ENCODE measurements around the gene PRKACA.
A peak's percentile ranks its signal among the peaks of the same experiment; 100 is the strongest.

Gene PRKACA

DNA sequence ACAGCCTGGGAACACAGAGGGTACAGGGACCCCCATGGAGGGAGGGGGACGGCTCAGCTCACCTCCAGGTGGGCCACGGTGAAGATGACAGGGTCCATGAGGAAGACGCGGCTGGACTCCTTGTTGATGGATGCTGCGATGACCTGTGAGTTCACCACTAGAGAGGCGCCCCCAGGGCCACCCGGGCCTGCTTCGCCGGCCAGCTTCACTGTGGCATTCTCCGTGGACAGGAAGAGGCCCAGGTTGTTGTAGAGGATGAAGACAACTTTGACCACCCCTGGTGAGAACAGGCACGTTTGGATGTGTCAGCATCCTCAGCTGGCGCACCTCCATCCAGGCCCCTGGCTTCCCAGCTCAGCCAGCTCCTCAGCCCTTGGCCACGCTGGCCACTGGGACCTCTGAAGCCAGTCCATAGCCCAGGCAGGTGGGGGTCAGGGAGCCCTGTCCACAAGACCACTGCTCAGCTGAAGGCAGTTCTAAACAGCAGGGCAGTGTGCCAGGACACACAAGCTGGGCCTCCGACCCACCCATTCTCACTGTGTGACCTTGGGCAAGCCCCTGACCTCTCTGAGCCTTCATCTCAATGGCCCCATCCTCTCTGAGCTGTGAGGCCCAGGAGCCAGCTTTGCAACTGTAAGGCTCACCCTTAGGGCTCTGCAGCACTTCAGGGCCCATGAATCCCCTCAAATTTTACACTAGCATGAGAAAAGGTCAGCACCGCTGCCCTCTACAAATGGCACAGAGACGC, 40.9 kb upstream of the PRKACA start:
- Histone ChIP-seq H3K4me1 (ENCODE audit: control insufficient read depth, insufficient read depth, low read length) (no peaks in the 10 kb centered on the region), H3K36me3 (ENCODE audit: control insufficient read depth in 2 of 2, insufficient read depth in 1 of 2, low read length in 2 of 2) (peaks cover 0 to 82% of the 10 kb centered on the region in 2 experiments; a peak in 2 of 3 replicates), H3K9me3 (ENCODE audit: control insufficient read depth, insufficient read depth, low read depth, low read length) (no peaks in the 10 kb centered on the region), H3K4me3 (ENCODE audit: low read depth, low read length) (no peak overlapping the region), H3K27ac (ENCODE audit: extremely low read depth, low read depth, low read length) (no peak overlapping the region)
- POLR2A ChIA-PET = interaction anchor here (0.6 to 2.7 kb wide), 2 partner anchors 22 to 44 kb away, joined by 3 to 9 read pairs; partner anchors contain the start of gene ASF1B
- CTCF ChIA-PET = interaction anchor here (0.8 to 1.4 kb wide), 2 partner anchors 11 to 322 kb away, joined by 4 to 5 read pairs; no protein-coding TSS in a partner anchor
- TF ChIP-seq ZNF112 (tag by site-specific recombination; IDR thresholded peaks at IDR 0.05) (no peak), ZNF610 (tag by site-specific recombination; IDR thresholded peaks at IDR 0.05; ENCODE audit: borderline replicate concordance) (no peak), ZNF768 (tag by site-specific recombination; IDR thresholded peaks at IDR 0.05) (peak; percentile 73), ZNF221 (tag by site-specific recombination; IDR thresholded peaks at IDR 0.05; ENCODE audit: borderline replicate concordance) (no peak), ZNF585B (tag by site-specific recombination; IDR thresholded peaks at IDR 0.05) (no peak), ZNF19 (tag by site-specific recombination; IDR thresholded peaks at IDR 0.05; ENCODE audit: low read depth) (no peak)

DNA sequence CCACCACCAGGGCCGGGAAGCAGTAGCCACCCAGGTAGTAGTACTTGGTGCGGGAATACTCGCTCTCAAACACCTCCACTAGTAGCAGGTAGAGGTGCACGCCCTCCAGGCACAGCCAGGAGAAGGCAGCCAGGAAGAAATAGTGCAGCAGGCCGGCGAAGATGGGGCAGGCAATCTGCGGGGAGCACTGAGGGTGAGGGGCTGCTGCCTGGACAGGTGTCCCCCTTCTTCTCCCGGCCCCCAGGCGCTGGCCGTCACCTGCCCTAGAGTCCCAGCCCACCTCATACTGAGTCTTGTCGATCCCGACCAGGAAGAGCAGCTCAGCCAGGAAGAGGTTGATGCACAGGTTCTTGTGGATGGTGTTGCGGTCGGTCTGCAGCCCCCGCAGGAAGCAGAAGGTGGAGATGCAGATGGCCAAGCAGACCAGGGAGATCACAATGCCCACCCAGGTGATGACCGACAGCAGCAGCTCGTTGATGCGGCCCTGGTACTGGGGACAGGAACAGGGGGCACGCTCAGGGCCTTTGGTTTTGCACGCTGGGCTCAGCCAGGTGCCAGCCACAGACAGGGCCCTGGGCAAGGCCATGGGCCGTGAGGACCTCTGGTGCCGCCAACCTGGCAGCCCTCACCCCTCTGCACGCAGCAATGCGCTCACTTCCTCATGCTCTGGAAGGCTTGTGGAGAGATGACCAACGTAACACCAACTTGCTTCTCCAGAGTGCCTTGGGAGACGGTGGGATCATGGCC, 39.6 kb upstream of the PRKACA start:
- no peaks in the 10 kb centered on the region for H3K9me3 ChIP-seq (ENCODE audit: control insufficient read depth, insufficient read depth, low read depth, low read length)
- no peak overlapping the region for H3K4me3 ChIP-seq (ENCODE audit: low read depth, low read length)
- ChIA-PET POLR2A (interaction anchor here (1.2 kb wide), 1 partner anchor 20 kb away, joined by 4 read pairs; the partner anchor contains the start of gene ASF1B), CTCF (no interaction called here)
- H3K36me3 ChIP-seq (ENCODE audit: control insufficient read depth in 2 of 2, insufficient read depth in 1 of 2, low read length in 2 of 2) = peaks cover 0 to 80% of the 10 kb centered on the region in 2 experiments; a peak in 2 of 3 replicates
- no peaks in the 10 kb centered on the region for H3K4me1 ChIP-seq (ENCODE audit: control insufficient read depth, insufficient read depth, low read length)
- no peak overlapping the region for H3K27ac ChIP-seq (ENCODE audit: extremely low read depth, low read depth, low read length)
- TF ChIP-seq ZNF324 (tag by site-specific recombination; IDR thresholded peaks at IDR 0.05) (no peak), ZFP37 (tag by site-specific recombination; IDR thresholded peaks at IDR 0.05) (no peak)
- TF ChIP-seq, protein P1, sequence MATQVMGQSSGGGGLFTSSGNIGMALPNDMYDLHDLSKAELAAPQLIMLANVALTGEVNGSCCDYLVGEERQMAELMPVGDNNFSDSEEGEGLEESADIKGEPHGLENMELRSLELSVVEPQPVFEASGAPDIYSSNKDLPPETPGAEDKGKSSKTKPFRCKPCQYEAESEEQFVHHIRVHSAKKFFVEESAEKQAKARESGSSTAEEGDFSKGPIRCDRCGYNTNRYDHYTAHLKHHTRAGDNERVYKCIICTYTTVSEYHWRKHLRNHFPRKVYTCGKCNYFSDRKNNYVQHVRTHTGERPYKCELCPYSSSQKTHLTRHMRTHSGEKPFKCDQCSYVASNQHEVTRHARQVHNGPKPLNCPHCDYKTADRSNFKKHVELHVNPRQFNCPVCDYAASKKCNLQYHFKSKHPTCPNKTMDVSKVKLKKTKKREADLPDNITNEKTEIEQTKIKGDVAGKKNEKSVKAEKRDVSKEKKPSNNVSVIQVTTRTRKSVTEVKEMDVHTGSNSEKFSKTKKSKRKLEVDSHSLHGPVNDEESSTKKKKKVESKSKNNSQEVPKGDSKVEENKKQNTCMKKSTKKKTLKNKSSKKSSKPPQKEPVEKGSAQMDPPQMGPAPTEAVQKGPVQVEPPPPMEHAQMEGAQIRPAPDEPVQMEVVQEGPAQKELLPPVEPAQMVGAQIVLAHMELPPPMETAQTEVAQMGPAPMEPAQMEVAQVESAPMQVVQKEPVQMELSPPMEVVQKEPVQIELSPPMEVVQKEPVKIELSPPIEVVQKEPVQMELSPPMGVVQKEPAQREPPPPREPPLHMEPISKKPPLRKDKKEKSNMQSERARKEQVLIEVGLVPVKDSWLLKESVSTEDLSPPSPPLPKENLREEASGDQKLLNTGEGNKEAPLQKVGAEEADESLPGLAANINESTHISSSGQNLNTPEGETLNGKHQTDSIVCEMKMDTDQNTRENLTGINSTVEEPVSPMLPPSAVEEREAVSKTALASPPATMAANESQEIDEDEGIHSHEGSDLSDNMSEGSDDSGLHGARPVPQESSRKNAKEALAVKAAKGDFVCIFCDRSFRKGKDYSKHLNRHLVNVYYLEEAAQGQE (tag by site-specific recombination; IDR thresholded peaks at IDR 0.05) = no peak

DNA sequence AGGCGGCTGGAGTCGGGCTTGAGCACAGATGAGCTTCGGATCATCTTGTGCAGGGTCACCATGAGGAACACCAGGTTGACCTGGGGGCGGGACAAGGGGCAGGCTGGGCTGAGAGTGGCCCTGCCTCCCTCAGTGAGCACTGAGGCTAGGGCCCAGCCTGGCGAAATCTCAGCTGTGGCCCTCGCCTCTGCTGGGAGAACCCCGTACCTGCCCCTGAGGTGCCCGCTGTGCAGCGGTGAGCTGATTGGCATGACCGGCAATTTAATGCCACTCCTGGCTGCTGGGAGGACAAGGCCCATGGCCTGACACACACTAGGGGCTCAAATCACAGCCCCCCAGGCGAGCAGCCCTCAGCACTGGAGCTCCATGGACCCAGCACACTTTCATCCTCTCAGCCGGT, 38.6 kb upstream of the PRKACA start:
- Histone ChIP-seq H3K9me3 (ENCODE audit: control insufficient read depth, insufficient read depth, low read depth, low read length) (no peaks in the 10 kb centered on the region), H3K36me3 (ENCODE audit: control insufficient read depth in 2 of 2, insufficient read depth in 1 of 2, low read length in 2 of 2) (peaks cover 0 to 81% of the 10 kb centered on the region in 2 experiments; a peak in 2 of 3 replicates), H3K4me3 (ENCODE audit: low read depth, low read length) (no peak overlapping the region), H3K27ac (ENCODE audit: extremely low read depth, low read depth, low read length) (no peak overlapping the region), H3K4me1 (ENCODE audit: control insufficient read depth, insufficient read depth, low read length) (no peaks in the 10 kb centered on the region)
- CTCF ChIA-PET = no interaction called here
- POLR2A ChIA-PET = no interaction called here
- no peak for TF ChIP-seq ZXDB (tag by site-specific recombination; IDR thresholded peaks at IDR 0.05)
- TF ChIP-seq ZNF169 (tag by site-specific recombination; IDR thresholded peaks at IDR 0.05) = no peak
- no peak for TF ChIP-seq HOXC10 (CRISPR knock-in tag; IDR thresholded peaks at IDR 0.05)
- TF ChIP-seq TRIM28 (IDR thresholded peaks at IDR 0.05; ENCODE audit: borderline replicate concordance, low read length) = no peak
- TF ChIP-seq, protein P2, sequence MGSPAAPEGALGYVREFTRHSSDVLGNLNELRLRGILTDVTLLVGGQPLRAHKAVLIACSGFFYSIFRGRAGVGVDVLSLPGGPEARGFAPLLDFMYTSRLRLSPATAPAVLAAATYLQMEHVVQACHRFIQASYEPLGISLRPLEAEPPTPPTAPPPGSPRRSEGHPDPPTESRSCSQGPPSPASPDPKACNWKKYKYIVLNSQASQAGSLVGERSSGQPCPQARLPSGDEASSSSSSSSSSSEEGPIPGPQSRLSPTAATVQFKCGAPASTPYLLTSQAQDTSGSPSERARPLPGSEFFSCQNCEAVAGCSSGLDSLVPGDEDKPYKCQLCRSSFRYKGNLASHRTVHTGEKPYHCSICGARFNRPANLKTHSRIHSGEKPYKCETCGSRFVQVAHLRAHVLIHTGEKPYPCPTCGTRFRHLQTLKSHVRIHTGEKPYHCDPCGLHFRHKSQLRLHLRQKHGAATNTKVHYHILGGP (tag by site-specific recombination; IDR thresholded peaks at IDR 0.05) = no peak
- TF ChIP-seq ZFP3 (tag by site-specific recombination; IDR thresholded peaks at IDR 0.05; ENCODE audit: low read depth) = no peak
- TF ChIP-seq YY2 (tag by site-specific recombination; IDR thresholded peaks at IDR 0.05) = no peak
- TF ChIP-seq, protein P3, sequence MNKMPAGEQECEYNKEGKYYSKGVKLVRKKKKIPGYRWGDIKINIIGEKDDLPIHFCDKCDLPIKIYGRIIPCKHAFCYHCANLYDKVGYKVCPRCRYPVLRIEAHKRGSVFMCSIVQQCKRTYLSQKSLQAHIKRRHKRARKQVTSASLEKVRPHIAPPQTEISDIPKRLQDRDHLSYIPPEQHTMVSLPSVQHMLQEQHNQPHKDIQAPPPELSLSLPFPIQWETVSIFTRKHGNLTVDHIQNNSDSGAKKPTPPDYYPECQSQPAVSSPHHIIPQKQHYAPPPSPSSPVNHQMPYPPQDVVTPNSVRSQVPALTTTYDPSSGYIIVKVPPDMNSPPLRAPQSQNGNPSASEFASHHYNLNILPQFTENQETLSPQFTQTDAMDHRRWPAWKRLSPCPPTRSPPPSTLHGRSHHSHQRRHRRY (tag by site-specific recombination; IDR thresholded peaks at IDR 0.05) = no peak
- TF ChIP-seq, protein P1 (tag by site-specific recombination; IDR thresholded peaks at IDR 0.05) = no peak
- TF ChIP-seq ZBTB8A (tag by site-specific recombination; IDR thresholded peaks at IDR 0.05) = no peak
- TF ChIP-seq ZNF248 (tag by site-specific recombination; IDR thresholded peaks at IDR 0.05) = no peak

Measured in HEK293 (cell line).